GM12872 (cell line): ENCODE data around the gene TTC8.

ENCODE experiments used
- CTCF ChIP-seq: IDR thresholded peaks from 3 replicates; pipeline ENCODE4 v1.5.1; 2011; ENCODE audit warnings: low read depth, mild to moderate bottlenecking, low read length, moderate library complexity; ENCODE audit not compliant: insufficient read depth

The TTC8 gene

GRCh38 chr14:88872976-88873375 lies 48.5 kb downstream of the TTC8 start:
- no peak for TF ChIP-seq CTCF

GRCh38 chr14:88877192-88877591 lies 52.7 kb downstream of the TTC8 start:
- TF ChIP-seq CTCF = no peak

GRCh38 chr14:88879022-88879421 lies 54.6 kb downstream of the TTC8 start:
- no peak for TF ChIP-seq CTCF

GRCh38 chr14:88882236-88882635 lies 57.8 kb downstream of the TTC8 start:
- TF ChIP-seq CTCF = no peak

GRCh38 chr14:88895116-88895515 lies 70.7 kb downstream of the TTC8 start:
- TF ChIP-seq CTCF = no peak

- no peak for TF ChIP-seq CTCF
These were observed 76.7 kb downstream of the TTC8 start for GRCh38 chr14:88901189-88901588.

- no peak for TF ChIP-seq CTCF
These were observed 77.5 kb downstream of the TTC8 start for GRCh38 chr14:88901991-88902390.

GRCh38 chr14:88902850-88903249 lies 78.4 kb downstream of the TTC8 start:
- no peak for TF ChIP-seq CTCF
